HG03565 (cell line): ENCODE measurements around the gene TUBB.

Experiments
- ATAC-seq: cut with Tn5 transposase; IDR thresholded peaks from one replicate; pipeline ENCODE4 v1.9.1; 2021; ENCODE audit warnings: mild to moderate bottlenecking, moderate library complexity; ENCODE audit not compliant: unreplicated experiment

TUBB gene

GRCh38 chr6:30686908-30687658 lies 33.1 kb upstream of the TUBB start:
- ATAC-seq: peak; percentile 36

DNA sequence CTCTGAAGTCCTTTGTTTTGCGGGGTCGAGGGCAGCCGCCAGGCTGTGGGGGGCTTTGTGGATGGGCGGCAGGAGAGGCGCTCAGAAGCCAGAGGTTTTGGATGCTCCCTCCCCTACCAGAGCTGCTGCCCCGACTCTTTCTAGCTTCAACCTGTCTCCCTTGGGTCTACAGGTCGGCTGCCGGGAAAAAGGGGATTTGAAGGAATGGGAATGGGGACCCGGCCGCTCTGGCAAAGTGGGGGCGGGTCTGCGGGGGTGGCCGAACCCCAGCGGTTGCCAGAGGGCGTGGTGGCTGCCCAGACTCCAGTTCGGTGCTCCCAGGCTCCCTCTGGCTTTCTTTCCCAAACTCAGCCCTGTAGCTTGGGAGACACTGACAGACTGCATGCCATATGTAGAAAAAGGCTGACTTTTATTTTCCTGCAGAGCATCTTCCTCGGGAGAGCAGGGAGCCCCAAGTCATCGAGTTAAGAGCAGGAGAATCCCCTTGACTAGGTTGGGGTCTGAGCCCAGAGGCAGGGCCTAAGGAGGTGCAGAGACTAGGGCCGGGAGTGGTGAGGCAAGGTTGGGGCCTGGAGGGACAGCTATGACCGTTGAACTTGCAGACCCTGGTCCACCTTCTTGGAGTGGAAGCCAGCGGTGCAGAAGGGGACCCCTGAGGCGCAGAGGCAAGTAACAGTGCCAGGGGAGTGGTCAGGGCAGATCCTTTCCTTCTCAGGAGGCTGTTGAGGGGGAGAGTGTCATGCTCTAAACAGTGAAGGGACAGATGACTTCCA lies 32.3 kb upstream of the TUBB start:
- ATAC-seq: no peak

- ATAC-seq: no peak
Observed at GRCh38 chr6:30688569-30688968, 31.6 kb upstream of the TUBB start.

- no peak for ATAC-seq
Observed at GRCh38 chr6:30689022-30689865, 30.9 kb upstream of the TUBB start.

DNA sequence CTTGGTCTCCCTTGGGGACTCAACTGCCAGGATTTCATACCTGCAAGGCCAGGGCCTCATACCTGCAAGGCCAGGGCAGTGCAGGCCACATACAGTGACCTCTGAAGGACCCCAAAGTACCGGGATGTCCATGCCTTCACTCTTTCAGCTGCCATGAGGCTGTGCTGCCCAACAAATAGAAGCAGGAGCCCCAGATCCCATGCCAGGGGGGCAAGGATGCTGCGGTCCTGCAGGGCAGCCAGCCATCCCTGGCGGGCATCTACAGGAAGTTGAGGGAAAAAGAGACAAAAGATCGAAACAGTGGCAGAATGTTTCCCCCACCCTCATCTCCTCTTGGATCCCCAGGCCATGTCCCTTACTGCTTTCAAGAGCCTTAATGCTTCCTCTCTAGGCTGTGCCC lies 30.2 kb upstream of the TUBB start:
- no peak for ATAC-seq

- no peak for ATAC-seq
Observed at GRCh38 chr6:30690403-30691207, 29.5 kb upstream of the TUBB start, which contains the start of gene NRM. TSS of gene NRM (minus strand) at chr6:30690984. CDS start at chr6:30690974, 10 bp downstream.

- no peak for ATAC-seq
Observed at GRCh38 chr6:30691208-30691847, 28.8 kb upstream of the TUBB start.

DNA sequence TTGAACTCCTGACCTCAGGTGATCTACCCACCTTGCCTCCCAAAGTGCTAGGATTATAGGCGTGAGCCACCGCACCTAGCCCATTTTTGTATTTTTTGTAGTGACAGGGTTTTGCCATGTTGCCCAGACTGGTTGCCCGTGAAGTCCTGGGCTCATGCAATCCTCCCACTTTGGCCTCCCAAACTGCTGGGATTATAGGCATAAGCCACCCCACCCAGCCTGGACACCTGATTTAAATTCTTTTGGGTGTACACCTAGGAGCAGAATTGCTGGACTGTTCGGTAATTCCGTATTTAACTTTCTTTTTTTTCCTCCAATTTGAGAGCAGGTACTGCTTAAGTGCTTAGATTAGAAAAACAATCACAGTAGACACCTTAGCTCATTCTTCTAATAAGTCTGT lies 23.7 kb upstream of the TUBB start:
- ATAC-seq: no peak

GRCh38 chr6:30700340-30700739 lies 19.8 kb upstream of the TUBB start:
- no peak for ATAC-seq

GRCh38 chr6:30703011-30703410 lies 17.1 kb upstream of the TUBB start:
- no peak for ATAC-seq

DNA sequence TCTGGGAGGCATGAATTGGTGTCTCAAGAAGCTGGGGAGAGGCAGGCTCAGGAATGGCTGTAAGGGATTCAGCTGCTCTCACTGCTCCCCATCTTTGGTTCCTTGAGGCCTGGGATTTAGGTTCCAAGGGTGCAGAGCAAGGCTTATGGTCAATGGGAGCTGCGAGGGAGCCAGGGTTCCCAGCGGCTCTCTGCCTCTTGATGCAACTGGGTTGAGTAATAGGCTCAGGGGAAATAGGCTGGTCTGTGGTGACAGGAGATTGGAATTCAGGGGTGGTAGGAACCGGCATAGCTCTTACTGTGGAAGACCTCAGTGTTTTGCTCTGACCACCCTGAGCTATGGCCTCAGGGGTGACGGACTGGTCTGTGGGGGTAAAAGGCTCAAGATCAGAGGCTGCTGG lies 16.3 kb upstream of the TUBB start:
- ATAC-seq: no peak

GRCh38 chr6:30705620-30706019 lies 14.5 kb upstream of the TUBB start:
- no peak for ATAC-seq

GRCh38 chr6:30707281-30707850 lies 12.8 kb upstream of the TUBB start:
- ATAC-seq: no peak

DNA sequence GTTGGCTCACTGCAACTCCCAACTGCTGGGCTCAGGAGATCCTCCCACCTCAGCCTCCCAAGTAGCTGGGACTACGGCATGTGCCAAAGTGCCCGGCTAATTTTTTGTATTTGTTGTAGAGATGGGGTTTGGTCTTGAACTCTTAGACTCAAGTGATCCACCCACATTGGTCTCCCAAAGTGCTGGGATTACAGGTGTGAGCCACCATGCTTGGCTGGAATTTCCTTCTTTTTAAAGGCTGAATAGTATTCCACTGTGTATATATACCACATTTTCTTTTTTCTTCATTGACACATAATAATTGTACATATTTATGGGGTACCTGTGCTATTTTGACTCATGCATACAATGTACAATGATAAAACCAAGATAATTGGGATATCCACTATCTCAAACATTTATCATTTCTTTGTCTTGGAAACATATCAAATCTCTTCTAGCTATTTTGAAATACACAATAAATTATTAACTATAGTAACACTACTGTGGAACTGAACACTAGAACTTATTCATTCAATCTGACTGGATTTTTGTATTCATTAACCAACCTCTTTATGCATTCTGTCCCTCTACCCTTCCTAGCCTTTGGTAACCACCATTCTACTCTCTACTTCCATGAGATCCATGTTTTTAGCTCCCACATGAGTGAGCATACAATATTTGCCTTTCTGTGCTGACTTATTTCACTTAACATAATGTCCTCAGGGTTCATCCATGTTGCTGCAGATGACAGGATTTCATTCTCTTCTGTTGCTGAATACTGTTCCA lies 10.9 kb upstream of the TUBB start:
- no peak for ATAC-seq

- no peak for ATAC-seq
Observed at GRCh38 chr6:30711758-30712380, 8.3 kb upstream of the TUBB start.

DNA sequence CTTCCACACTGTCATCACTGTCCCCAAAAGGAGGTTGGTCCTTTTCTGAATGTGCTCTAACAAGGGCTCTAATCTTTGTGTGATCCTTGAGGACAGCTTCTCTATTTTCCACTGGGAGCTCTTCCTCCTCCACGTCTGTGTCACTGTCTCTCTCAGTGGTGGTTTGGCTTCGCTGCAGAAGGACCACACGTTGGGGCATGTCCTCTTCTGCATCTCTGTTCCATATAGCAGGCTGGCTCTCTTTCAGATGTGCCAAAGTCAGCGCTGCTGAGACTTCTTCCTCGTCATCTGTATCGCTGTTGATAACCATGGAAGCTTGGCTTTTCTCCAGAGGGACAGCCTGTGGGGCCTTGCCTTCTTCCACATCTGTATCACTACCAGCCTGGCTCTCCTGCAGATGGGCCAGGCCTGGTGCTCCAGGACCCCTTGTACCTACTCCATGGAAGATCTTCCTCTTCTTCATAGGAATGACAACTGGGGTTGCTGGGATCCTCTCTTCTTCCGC lies 7.7 kb upstream of the TUBB start:
- ATAC-seq: no peak

DNA sequence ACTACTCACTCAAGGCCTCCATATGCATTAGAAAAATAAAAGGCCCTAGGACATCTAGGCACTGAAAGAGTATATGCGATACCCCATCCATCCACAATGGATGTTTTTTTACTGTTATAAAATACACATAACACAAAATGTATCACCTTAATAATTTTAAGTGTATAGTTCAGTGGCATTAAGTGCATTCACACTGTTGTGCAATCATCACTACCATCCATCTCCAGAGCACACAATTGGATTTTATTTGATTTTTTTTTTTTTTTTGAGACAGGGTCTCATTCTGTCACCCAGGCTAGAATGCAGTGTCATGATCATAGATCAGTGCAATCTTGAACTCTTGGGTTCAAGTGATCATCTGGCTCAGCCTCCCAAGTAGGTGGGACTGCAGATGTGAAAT lies 5.9 kb upstream of the TUBB start:
- no peak for ATAC-seq

GRCh38 chr6:30716879-30717128 lies 3.3 kb upstream of the TUBB start:
- ATAC-seq: no peak
